WTC11 (cell line): ENCODE data around the gene EPX. TPM values are rescaled to one million over a fixed set of nuclear protein-coding genes. Genes with fewer than 3 reads are reported as not detected.

ENCODE experiments used
- ATAC-seq: fragments of 200-7000 bp; cut with Tn5 transposase; 2 replicates; pipeline ENCODE4 v1.10.0; 2021; ENCODE audit warnings: mild to moderate bottlenecking, moderate library complexity
- Bru-seq: library from RNA; stranded (reverse); fragments of 400-500 nt; gene quantifications from one replicate; lab custom pipeline; 2021; lab: Mats Ljungman, UMichigan
- CTCF ChIA-PET: fragments of 300-600 bp; sonication (Branson Sonifier 250); formaldehyde crosslinking; loops from one replicate; lab custom pipeline; 2021; ENCODE audit warnings: antibody characterized with exemption; lab: Charles Lee
- POLR2A ChIA-PET: fragments of 350-600 bp; sonication (Branson Sonifier 250); formaldehyde crosslinking; loops from one replicate; lab custom pipeline; 2021; ENCODE audit warnings: antibody characterized with exemption; lab: Charles Lee
- DNase-seq: peaks from one replicate; pipeline ENCODE4 v3.0.0; 2021; ENCODE audit warnings: low spot score
- H3K27ac Mint-ChIP-seq: 2 replicates; pipeline ENCODE4 v1.8.0; 2021; ENCODE audit warnings: mixed read lengths
- H3K27me3 Mint-ChIP-seq: 2 replicates; pipeline ENCODE4 v1.8.0; 2021; ENCODE audit warnings: low read depth, mild to moderate bottlenecking, moderate library complexity, mixed read lengths
- H3K36me3 Mint-ChIP-seq: 2 replicates; pipeline ENCODE4 v1.8.0; 2021; ENCODE audit warnings: mixed read lengths
- H3K4me1 Mint-ChIP-seq: 2 replicates; pipeline ENCODE4 v1.8.0; 2022; ENCODE audit warnings: mixed read lengths
- H3K4me3 Mint-ChIP-seq: 2 replicates; pipeline ENCODE4 v1.8.0; 2021; ENCODE audit warnings: mild to moderate bottlenecking, moderate library complexity, mixed read lengths
- H3K9me3 Mint-ChIP-seq: 2 replicates; pipeline ENCODE4 v1.8.0; 2021; ENCODE audit warnings: mixed read lengths
- ARID4B ChIP-seq: sonication (generic); formaldehyde crosslinking; IDR thresholded peaks from 2 replicates; pipeline ENCODE4 v1.8.0; 2023; ENCODE audit warnings: missing genetic modification reagents, mild to moderate bottlenecking, borderline replicate concordance
- CREB1 ChIP-seq: sonication (generic); formaldehyde crosslinking; IDR thresholded peaks from 2 replicates; pipeline ENCODE4 v1.8.0; 2023; ENCODE audit warnings: mild to moderate bottlenecking, missing genetic modification reagents
- FOXK1 ChIP-seq: sonication (generic); formaldehyde crosslinking; IDR thresholded peaks from 2 replicates; pipeline ENCODE4 v1.8.0; 2022; ENCODE audit warnings: mild to moderate bottlenecking, moderate library complexity, missing genetic modification reagents
- GABPB1 ChIP-seq: sonication (generic); formaldehyde crosslinking; IDR thresholded peaks from 2 replicates; pipeline ENCODE4 v1.8.1; 2023; ENCODE audit warnings: mild to moderate bottlenecking, missing genetic modification reagents
- HMGA2 ChIP-seq: fragments of 250-450 bp; sonication (Bioruptor Pico); IDR thresholded peaks from 2 replicates; pipeline ENCODE4 v1.4.0; 2021; ENCODE audit warnings: mild to moderate bottlenecking, moderate library complexity
- HMGXB4 ChIP-seq: sonication (generic); formaldehyde crosslinking; IDR thresholded peaks from 2 replicates; pipeline ENCODE4 v1.8.1; 2023; ENCODE audit warnings: mild to moderate bottlenecking, moderate library complexity, missing genetic modification reagents
- IRF1 ChIP-seq: sonication (generic); formaldehyde crosslinking; IDR thresholded peaks from 2 replicates; pipeline ENCODE4 v1.8.0; 2023; ENCODE audit warnings: missing genetic modification reagents
- MAX ChIP-seq: sonication (generic); formaldehyde crosslinking; IDR thresholded peaks from 2 replicates; pipeline ENCODE4 v1.8.0; 2022; ENCODE audit warnings: mild to moderate bottlenecking, missing genetic modification reagents
- MXD4 ChIP-seq: fragments of 250-450 bp; sonication (Bioruptor Pico); IDR thresholded peaks from 2 replicates; pipeline ENCODE4 v1.8.0; 2021; ENCODE audit warnings: mild to moderate bottlenecking, moderate library complexity, borderline replicate concordance
- MYBL2 ChIP-seq: sonication (generic); formaldehyde crosslinking; IDR thresholded peaks from 2 replicates; pipeline ENCODE4 v1.8.1; 2023; ENCODE audit warnings: mild to moderate bottlenecking, moderate library complexity, missing genetic modification reagents
- NFE2L1 ChIP-seq: sonication (generic); formaldehyde crosslinking; IDR thresholded peaks from 2 replicates; pipeline ENCODE4 v1.8.1; 2023; ENCODE audit warnings: missing genetic modification reagents
- PRRX2 ChIP-seq: fragments of 250-450 bp; sonication (Bioruptor Pico); IDR thresholded peaks from 2 replicates; pipeline ENCODE4 v1.8.0; 2021; ENCODE audit warnings: mild to moderate bottlenecking
- SMAD4 ChIP-seq: sonication (generic); formaldehyde crosslinking; IDR thresholded peaks from 2 replicates; pipeline ENCODE4 v1.8.0; 2022; ENCODE audit warnings: mild to moderate bottlenecking, missing genetic modification reagents
- USF2 ChIP-seq: sonication (generic); formaldehyde crosslinking; IDR thresholded peaks from 2 replicates; pipeline ENCODE4 v1.8.1; 2023; ENCODE audit warnings: mild to moderate bottlenecking, missing genetic modification reagents, moderate library complexity
- ZNF138 ChIP-seq: sonication (generic); formaldehyde crosslinking; conservative IDR thresholded peaks from 2 replicates; pipeline ENCODE4 v1.8.1; 2022; ENCODE audit warnings: mild to moderate bottlenecking, moderate library complexity, missing genetic modification reagents
- ZNF219 ChIP-seq: sonication (generic); formaldehyde crosslinking; IDR thresholded peaks from 2 replicates; pipeline ENCODE4 v1.8.0; 2023; ENCODE audit warnings: missing genetic modification reagents, mild to moderate bottlenecking, borderline replicate concordance
- ZNF423 ChIP-seq: fragments of 250-450 bp; sonication (Bioruptor Pico); IDR thresholded peaks from 2 replicates; pipeline ENCODE4 v2.1.2; 2022; ENCODE audit warnings: mild to moderate bottlenecking, moderate library complexity
- long read RNA-seq, 3 experiments: library from RNA in 1 of 3; library from capped mRNA in 1 of 3; library from polyadenylated mRNA in 1 of 3; unstranded in 2 of 3; stranded (forward) in 1 of 3; transcript quantifications; one replicate each; pipeline ENCODE4 v2.0.0, GENCODE V29; 2021
- total RNA-seq: library from RNA; stranded (reverse); gene quantifications from 3 replicates; pipeline ENCODE4 v1.2.3, GENCODE V29; 2021
- TF ChIP-seq, protein P1 (sequence below): fragments of 250-450 bp; sonication (Bioruptor Pico); IDR thresholded peaks from 2 replicates; pipeline ENCODE4 v1.9.0; 2021; ENCODE audit warnings: mild to moderate bottlenecking
- TF ChIP-seq, protein P2 (sequence below): sonication (generic); formaldehyde crosslinking; IDR thresholded peaks from 2 replicates; pipeline ENCODE4 v1.8.1; 2022; ENCODE audit warnings: low read depth, mild to moderate bottlenecking, moderate library complexity, missing genetic modification reagents, borderline replicate concordance

The EPX gene
- not detected in 3 replicates for total RNA-seq
- Bru-seq, nascent RNA, result not detected
- long read RNA-seq, experiment 1, result 0 reads
- long read RNA-seq, experiment 2, result 0 reads
- long read RNA-seq, experiment 3, result 0 reads

GRCh38 chr17:58192612-58193011 lies at the start of gene EPX:
EPX (plus strand) TSS chr17:58192726; CDS start chr17:58192847, 121 bp downstream.
- POLR2A ChIA-PET, result no interaction called here
- DNase-seq (no peak), ATAC-seq (no peak)
- Mint-ChIP-seq H3K4me1 (peaks cover 6% of the 10 kb centered on the region; the same call in 1 of the 2 replicates), H3K9me3 (no peaks in the 10 kb centered on the region), H3K27ac (no peak within 1 kb of the TSS)
- CTCF ChIA-PET, result interaction anchor here (1.0 kb wide), 1 partner anchor 62 kb away, joined by 3 read pairs; no protein-coding TSS in a partner anchor
- TF ChIP-seq MYBL2, result no peak
- no peak for TF ChIP-seq MAX
- TF ChIP-seq NFE2L1 (CRISPR knock-in tag), result no peak
- no peak for TF ChIP-seq USF2 (CRISPR knock-in tag)
- TF ChIP-seq GABPB1, result no peak
- TF ChIP-seq ARID4B (CRISPR knock-in tag), result no peak
- no peak for TF ChIP-seq IRF1 (CRISPR knock-in tag)
- TF ChIP-seq CREB1 (CRISPR knock-in tag), result no peak
- TF ChIP-seq SMAD4 (CRISPR knock-in tag), result no peak
- no peak for TF ChIP-seq MXD4 (CRISPR knock-in tag)
- TF ChIP-seq ZNF219 (CRISPR knock-in tag), result no peak
- TF ChIP-seq ZNF138, result no peak
- TF ChIP-seq PRRX2 (CRISPR knock-in tag), result no peak
- TF ChIP-seq, protein P1, sequence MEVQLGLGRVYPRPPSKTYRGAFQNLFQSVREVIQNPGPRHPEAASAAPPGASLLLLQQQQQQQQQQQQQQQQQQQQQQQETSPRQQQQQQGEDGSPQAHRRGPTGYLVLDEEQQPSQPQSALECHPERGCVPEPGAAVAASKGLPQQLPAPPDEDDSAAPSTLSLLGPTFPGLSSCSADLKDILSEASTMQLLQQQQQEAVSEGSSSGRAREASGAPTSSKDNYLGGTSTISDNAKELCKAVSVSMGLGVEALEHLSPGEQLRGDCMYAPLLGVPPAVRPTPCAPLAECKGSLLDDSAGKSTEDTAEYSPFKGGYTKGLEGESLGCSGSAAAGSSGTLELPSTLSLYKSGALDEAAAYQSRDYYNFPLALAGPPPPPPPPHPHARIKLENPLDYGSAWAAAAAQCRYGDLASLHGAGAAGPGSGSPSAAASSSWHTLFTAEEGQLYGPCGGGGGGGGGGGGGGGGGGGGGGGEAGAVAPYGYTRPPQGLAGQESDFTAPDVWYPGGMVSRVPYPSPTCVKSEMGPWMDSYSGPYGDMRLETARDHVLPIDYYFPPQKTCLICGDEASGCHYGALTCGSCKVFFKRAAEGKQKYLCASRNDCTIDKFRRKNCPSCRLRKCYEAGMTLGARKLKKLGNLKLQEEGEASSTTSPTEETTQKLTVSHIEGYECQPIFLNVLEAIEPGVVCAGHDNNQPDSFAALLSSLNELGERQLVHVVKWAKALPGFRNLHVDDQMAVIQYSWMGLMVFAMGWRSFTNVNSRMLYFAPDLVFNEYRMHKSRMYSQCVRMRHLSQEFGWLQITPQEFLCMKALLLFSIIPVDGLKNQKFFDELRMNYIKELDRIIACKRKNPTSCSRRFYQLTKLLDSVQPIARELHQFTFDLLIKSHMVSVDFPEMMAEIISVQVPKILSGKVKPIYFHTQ (CRISPR knock-in tag), result no peak
- TF ChIP-seq FOXK1, result no peak
- TF ChIP-seq ZNF423 (CRISPR knock-in tag), result no peak
- TF ChIP-seq, protein P2, sequence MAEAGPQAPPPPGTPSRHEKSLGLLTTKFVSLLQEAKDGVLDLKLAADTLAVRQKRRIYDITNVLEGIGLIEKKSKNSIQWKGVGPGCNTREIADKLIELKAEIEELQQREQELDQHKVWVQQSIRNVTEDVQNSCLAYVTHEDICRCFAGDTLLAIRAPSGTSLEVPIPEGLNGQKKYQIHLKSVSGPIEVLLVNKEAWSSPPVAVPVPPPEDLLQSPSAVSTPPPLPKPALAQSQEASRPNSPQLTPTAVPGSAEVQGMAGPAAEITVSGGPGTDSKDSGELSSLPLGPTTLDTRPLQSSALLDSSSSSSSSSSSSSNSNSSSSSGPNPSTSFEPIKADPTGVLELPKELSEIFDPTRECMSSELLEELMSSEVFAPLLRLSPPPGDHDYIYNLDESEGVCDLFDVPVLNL, result no peak
- TF ChIP-seq HMGA2, result no peak
- TF ChIP-seq HMGXB4 (CRISPR knock-in tag), result no peak
- TF ChIP-seq, all 79 proteins: peak for 0
- Mint-ChIP-seq H3K36me3 (no peaks in the 10 kb centered on the region), H3K4me3 (no peak within 1 kb of the TSS), H3K27me3 (peaks cover 7% of the 10 kb centered on the region; the same call in 1 of the 2 replicates)
